Activated T-helper 1 cell treated with anti-CD3 and anti-CD28 coated beads, Interleukin-12 subunit alpha, Interleukin-12 subunit beta, Interleukin-2, Interleukin-4 antibody, amounts not matched to agents 30 ng/mL and 10 ng/mL and 1 ng/mL, durations not matched to agents 14 hours and 24 hours and 36 hours (primary cell): Measurements from ENCODE around the gene KCP. TPM values are rescaled to one million over a fixed set of nuclear protein-coding genes. Genes with fewer than 3 reads are reported as not detected.
A peak's percentile ranks its signal among the peaks of the same experiment; 100 is the strongest.

Experiments
- DNase-seq: peaks from one replicate; pipeline ENCODE4 v3.0.0; 2021; ENCODE audit warnings: low spot score
- H3K27ac Mint-ChIP-seq: one replicate; pipeline ENCODE4 v1.8.0; 2021; ENCODE audit warnings: mild to moderate bottlenecking, mixed read lengths
- H3K27me3 Mint-ChIP-seq: one replicate; pipeline ENCODE4 v1.8.0; 2022; ENCODE audit warnings: mild to moderate bottlenecking, moderate library complexity, mixed read lengths; ENCODE audit not compliant: insufficient read depth
- H3K36me3 Mint-ChIP-seq: one replicate; pipeline ENCODE4 v1.8.0; 2021; ENCODE audit warnings: low read depth, mixed read lengths
- H3K4me1 Mint-ChIP-seq: one replicate; pipeline ENCODE4 v1.8.0; 2021; ENCODE audit warnings: low read depth, mixed read lengths
- H3K4me3 Mint-ChIP-seq: one replicate; pipeline ENCODE4 v1.8.0; 2021; ENCODE audit warnings: mild to moderate bottlenecking, moderate library complexity, mixed read lengths
- H3K9me3 Mint-ChIP-seq: one replicate; pipeline ENCODE4 v1.8.0; 2021; ENCODE audit warnings: mixed read lengths
- intact Hi-C: fragments of 100-400 bp; cut with micrococcal nuclease; formaldehyde crosslinking; loops from one replicate; pipeline ENCODE4 v1.15.1; 2024
- total RNA-seq: library from RNA; stranded (reverse); gene quantifications from 2 replicates; pipeline ENCODE4 v1.2.3, GENCODE V29; 2022

The KCP gene
- total RNA-seq, 1 donor from 2014 or later, result not detected

DNA sequence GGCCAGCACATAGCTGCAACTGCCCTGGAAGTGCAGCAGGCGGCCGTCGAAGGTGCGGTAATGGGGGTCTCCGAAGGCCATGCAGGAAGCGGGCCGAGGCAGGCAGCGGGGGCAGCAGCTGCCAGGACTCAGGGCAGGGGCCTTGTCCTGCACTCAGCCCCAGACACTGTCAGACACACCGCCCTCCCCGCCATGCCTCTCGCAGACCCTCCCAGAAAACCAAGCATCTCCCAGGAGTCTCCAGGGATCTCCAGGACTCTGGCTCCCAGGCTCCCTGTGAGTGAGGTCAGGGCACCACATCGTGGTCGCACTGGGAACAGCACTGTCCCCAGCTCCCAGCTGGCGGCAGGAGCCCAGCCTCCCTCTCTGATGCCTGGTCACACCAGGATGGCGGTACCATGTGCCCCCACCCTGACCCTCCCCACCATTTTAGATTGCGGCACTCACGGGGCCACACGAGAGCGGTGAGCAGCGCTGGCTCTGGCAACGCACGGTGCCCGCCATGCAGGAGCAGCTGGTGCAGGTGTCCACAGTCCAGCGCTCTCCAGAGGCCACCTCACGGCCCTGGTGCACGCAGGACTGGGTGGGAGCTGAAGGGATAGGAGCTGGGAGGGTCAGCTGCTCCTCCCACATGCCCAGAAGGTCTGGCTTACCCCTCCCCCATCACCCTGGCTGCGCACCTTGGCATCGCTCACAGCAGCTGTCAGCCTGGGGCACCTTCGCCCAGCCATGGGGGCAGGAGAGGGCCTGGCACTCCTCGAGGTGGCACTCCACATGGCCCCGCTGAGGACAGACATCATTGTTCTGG lies 30.4 kb downstream of the KCP start:
- Mint-ChIP-seq H3K4me3 (no peak overlapping the region), H3K27me3 (peaks cover 1% of the 10 kb centered on the region), H3K9me3 (no peaks in the 10 kb centered on the region), H3K4me1 (no peaks in the 10 kb centered on the region), H3K36me3 (no peaks in the 10 kb centered on the region), H3K27ac (no peak overlapping the region)
- intact Hi-C loops, result loop anchor here (5.0 kb wide), 1 partner anchor 88 kb away; the partner anchor contains the start of gene CCDC136
- no peak for DNase-seq

GRCh38 chr7:128879461-128879938 lies 31.0 kb downstream of the KCP start:
- no peak for DNase-seq
- intact Hi-C loops, result no loop called here
- Mint-ChIP-seq H3K4me3 (no peak overlapping the region), H3K36me3 (no peaks in the 10 kb centered on the region), H3K27ac (no peak overlapping the region), H3K4me1 (no peaks in the 10 kb centered on the region), H3K27me3 (peaks cover 2% of the 10 kb centered on the region), H3K9me3 (no peaks in the 10 kb centered on the region)

DNA sequence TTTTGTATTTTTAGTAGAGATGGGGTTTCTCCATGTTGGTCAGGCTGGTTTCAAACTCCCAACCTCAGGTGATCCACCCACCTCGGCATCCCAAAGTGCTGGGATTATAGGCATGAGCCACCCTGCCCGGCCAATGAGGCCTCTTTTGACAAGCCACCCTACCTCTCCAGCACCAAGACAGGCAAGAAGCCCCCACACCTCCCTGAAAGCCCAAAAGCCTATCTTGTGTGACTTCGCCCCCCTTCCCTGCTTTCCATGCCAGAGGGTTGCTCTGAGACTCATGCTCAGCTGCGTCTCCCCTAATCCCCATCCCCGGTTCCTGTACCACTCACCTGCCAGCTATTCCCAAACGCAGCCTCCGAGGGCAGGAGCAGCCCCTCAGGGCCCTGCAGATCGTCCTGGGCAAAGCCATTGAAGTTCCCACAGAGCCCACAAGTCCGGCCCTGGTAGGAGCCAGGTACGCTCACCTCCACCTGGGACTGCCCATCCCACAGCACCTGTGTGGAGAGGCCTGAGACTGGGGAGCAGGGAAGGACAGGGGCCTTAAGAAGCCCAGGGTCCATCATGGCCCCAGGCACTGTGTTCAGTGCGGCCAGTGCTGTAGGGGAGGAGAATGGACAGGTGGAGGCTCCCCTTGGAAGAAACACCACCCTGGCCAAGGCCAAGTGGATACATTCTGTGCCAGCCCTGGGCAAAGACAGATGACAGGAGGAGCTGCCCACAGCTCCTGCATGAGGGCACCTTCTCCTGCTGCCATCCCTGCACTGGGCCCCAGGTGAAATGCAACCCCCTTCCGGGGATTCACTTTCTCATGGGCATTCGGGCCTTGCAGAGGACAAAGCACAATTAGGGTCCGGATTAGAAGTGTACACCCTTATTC lies 32.0 kb downstream of the KCP start:
- H3K27me3 Mint-ChIP-seq, result peaks cover 2% of the 10 kb centered on the region
- intact Hi-C loops, result no loop called here
- H3K36me3 Mint-ChIP-seq, result no peaks in the 10 kb centered on the region
- no peaks in the 10 kb centered on the region for H3K9me3 Mint-ChIP-seq
- no peak for DNase-seq
- H3K4me3 Mint-ChIP-seq, result no peak overlapping the region
- H3K4me1 Mint-ChIP-seq, result no peaks in the 10 kb centered on the region
- H3K27ac Mint-ChIP-seq, result no peak overlapping the region

- no peak overlapping the region for H3K4me3 Mint-ChIP-seq
- intact Hi-C loops, result no loop called here
- no peaks in the 10 kb centered on the region for H3K36me3 Mint-ChIP-seq
- DNase-seq, result no peak
- no peaks in the 10 kb centered on the region for H3K4me1 Mint-ChIP-seq
- H3K9me3 Mint-ChIP-seq, result no peaks in the 10 kb centered on the region
- no peak overlapping the region for H3K27ac Mint-ChIP-seq
- H3K27me3 Mint-ChIP-seq, result peaks cover 2% of the 10 kb centered on the region
Observed at GRCh38 chr7:128877756-128878120, 32.8 kb downstream of the KCP start.

DNA sequence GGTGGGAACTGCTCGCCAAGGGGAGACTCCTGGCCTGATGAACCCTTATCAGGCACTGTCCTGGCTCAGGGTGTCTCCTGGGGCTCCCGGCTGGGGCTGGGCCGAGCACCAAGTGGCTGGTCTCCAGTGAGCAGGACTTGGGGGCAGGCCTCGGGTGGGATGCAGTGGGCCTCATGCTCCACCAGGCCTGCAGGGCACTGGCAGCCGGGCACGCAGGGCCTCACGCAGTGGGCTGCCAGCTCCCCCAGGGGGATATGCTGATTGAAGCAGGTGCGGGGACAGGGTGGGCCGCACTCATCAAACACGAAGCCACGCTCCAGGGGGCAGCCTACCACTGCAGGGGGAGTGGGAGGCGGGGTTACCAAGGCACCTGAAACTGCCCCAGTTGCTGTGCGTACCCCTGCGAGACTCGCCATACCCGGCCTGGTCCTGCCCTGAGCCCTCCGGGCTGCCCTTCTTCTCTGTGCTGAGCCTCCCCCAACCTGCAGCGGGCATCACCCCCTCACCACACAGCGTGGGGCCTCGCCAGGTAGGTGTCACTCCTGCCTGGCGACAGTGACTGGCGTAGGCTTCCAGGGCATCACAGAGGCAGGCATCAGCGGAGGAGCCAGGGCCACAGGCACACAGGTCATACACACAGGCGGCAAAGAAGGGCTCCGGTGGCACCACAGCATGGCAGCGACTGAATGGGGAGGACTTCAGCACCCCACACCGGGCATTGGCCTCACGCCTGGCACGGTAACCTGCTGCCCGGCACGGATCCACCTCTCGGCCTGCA lies 33.3 kb downstream of the KCP start:
- H3K27ac Mint-ChIP-seq, result no peak overlapping the region
- H3K9me3 Mint-ChIP-seq, result no peaks in the 10 kb centered on the region
- no peaks in the 10 kb centered on the region for H3K4me1 Mint-ChIP-seq
- no peak overlapping the region for H3K4me3 Mint-ChIP-seq
- intact Hi-C loops, result no loop called here
- H3K27me3 Mint-ChIP-seq, result peaks cover 3% of the 10 kb centered on the region
- no peak for DNase-seq
- no peaks in the 10 kb centered on the region for H3K36me3 Mint-ChIP-seq

DNA sequence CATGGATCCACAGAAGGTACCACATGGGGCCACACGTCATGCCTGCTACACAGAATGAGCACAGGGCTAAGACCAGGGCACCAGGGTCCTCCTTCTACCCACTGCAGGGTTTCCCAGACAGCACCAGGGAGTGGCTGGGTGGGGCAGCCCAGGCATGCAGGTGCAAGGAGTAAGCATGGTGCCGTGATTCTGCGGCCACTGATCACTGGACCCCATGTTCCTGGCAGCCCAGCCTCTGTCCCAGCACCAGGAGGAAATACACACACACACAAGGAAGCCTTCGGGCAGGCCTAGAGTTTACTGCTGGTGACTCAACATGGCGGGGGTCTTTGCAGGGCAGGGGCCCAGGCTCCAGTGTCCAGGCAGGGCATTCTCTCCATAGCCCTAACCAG lies 33.9 kb downstream of the KCP start:
- Mint-ChIP-seq H3K27me3 (peaks cover 7% of the 10 kb centered on the region), H3K27ac (no peak overlapping the region), H3K4me3 (no peak overlapping the region), H3K9me3 (no peaks in the 10 kb centered on the region), H3K36me3 (no peaks in the 10 kb centered on the region), H3K4me1 (no peaks in the 10 kb centered on the region)
- no peak for DNase-seq
- intact Hi-C loops, result no loop called here

DNA sequence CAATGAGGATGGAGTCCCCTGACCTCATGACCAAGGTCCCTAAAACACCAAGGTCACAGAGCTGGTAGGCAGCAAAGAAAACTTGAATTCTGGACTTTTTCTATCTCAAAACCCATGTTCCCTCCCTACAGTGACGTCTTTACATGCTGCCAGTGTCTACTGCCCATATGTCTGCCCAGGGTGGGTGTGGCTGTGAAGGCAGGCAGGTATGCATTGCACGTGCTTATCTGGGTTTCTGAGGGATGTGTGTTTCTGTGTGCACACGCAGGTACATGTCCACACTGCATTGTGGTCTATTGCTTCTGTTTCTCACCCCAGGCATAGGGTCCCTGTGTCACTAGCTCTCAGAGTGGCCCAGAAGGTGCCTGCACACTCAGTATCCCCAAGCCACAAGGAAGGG lies 34.4 kb downstream of the KCP start:
- no peak for DNase-seq
- Mint-ChIP-seq H3K27me3 (peaks cover 9% of the 10 kb centered on the region), H3K36me3 (no peaks in the 10 kb centered on the region), H3K9me3 (no peaks in the 10 kb centered on the region), H3K4me1 (no peaks in the 10 kb centered on the region), H3K27ac (no peak overlapping the region), H3K4me3 (no peak overlapping the region)
- intact Hi-C loops, result no loop called here

DNA sequence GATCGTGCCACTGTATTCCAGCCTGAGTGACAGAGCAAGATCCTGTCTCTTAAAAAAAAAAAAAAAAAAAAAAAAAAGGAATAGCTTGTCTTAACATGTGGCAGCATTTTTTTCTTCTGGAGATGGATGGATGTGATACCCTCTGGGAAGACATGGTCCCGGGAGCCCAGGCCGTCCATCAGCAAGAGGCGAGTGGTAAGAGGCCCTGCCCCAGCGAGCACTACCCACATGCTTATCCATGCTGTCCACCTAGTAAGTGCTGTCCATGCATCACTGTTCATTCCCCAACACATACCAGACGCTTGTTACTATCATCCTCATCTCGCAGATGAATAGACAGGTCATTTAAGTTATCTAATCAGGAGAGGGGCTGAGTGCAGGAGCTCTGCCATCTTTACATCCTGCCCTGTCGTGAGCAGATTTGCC lies 35.0 kb downstream of the KCP start:
- Mint-ChIP-seq H3K27ac (no peak overlapping the region), H3K9me3 (no peaks in the 10 kb centered on the region), H3K27me3 (peaks cover 15% of the 10 kb centered on the region), H3K36me3 (no peaks in the 10 kb centered on the region), H3K4me1 (no peaks in the 10 kb centered on the region), H3K4me3 (no peak overlapping the region)
- intact Hi-C loops, result no loop called here
- DNase-seq, result no peak

DNA sequence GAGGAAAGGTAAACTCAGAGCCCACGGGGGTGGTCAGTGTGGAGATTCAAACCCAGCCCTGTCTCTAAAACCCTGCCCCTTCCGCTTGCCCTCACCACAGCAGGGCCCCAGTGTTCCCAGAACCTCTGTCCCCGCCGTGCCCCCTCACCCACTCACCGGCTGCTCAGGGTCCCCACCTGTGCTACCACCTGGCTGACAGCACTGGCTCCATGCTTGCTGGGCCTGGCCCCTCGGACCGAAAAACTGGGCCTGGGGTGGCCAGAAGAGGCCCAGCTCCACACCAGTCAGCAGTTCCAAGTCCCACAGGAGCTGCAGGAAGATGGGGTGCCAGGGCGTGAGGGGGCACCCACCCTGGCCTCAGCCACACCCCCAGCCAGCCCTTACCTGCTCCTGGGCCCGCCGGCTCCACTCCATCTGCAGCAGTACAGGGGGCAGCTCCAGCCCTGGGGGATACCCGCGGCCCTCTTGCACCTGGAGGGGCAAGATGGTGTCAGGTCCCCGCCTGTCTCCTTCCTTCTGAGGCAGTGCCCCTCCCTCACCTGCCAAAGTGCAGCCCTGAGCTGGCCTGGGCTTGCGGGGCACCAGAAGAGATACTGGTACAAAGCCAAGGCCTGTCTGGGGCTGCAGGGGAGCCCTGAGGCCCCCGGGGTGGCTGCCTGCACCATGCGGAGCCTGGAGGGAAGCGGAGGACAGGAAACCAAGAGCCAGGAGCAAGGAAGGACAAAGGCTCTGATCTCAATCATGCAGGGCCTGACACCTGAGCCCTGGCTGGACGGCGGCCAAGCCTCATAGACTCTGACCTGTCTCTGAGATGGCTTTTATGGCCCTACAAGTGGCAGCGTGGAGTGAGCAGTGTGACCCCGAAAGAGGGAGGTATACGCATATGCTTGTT lies 36.1 kb downstream of the KCP start:
- Mint-ChIP-seq H3K27me3 (peaks cover 21% of the 10 kb centered on the region), H3K4me1 (peaks cover 6% of the 10 kb centered on the region), H3K27ac (no peak overlapping the region), H3K36me3 (no peaks in the 10 kb centered on the region), H3K9me3 (no peaks in the 10 kb centered on the region), H3K4me3 (no peak overlapping the region)
- intact Hi-C loops, result no loop called here
- DNase-seq, result no peak

GRCh38 chr7:128873234-128873633 lies 37.3 kb downstream of the KCP start:
- no peaks in the 10 kb centered on the region for H3K9me3 Mint-ChIP-seq
- no peak for DNase-seq

DNA sequence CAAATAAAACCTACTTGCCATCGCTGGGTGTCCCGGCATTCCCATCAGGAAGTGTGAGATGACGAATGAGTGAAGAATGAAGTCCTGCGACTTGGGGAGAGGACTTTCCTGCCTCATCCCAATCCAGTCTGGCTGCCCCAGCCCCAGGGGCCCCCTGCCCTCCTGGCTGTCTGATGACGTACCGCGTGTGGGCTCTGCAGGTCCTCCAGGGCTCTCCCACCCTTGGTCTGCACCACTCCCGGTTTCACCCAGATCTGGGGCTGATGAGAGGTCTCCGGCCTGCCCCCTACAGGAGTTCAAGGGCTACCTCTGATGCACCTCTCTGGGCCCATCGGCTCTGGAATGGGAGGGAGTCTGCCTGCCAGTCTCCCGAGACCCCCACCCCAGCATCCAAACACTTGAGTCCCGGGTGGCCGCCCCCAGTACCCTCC lies 38.1 kb downstream of the KCP start:
- DNase-seq, result no peak
- no peak overlapping the region for H3K4me3 Mint-ChIP-seq
- peaks cover 6% of the 10 kb centered on the region for H3K4me1 Mint-ChIP-seq
- no peak overlapping the region for H3K27ac Mint-ChIP-seq
- H3K27me3 Mint-ChIP-seq, result peaks cover 21% of the 10 kb centered on the region
- intact Hi-C loops, result no loop called here
- no peaks in the 10 kb centered on the region for H3K9me3 Mint-ChIP-seq
- H3K36me3 Mint-ChIP-seq, result peaks cover 3% of the 10 kb centered on the region

More at GRCh38 chr7:128873234-128873633, 37.3 kb downstream of the KCP start:
- Mint-ChIP-seq H3K4me3 (no peak overlapping the region), H3K27ac (no peak overlapping the region), H3K36me3 (no peaks in the 10 kb centered on the region), H3K27me3 (peaks cover 21% of the 10 kb centered on the region), H3K4me1 (peaks cover 6% of the 10 kb centered on the region)
- intact Hi-C loops, result no loop called here

GRCh38 chr7:128871050-128871449 lies 39.5 kb downstream of the KCP start:
- H3K4me1 Mint-ChIP-seq, result peaks cover 6% of the 10 kb centered on the region
- H3K27me3 Mint-ChIP-seq, result peaks cover 21% of the 10 kb centered on the region
- DNase-seq, result no peak
- peaks cover 11% of the 10 kb centered on the region for H3K36me3 Mint-ChIP-seq
- H3K27ac Mint-ChIP-seq, result no peak overlapping the region
- intact Hi-C loops, result no loop called here
- H3K9me3 Mint-ChIP-seq, result no peaks in the 10 kb centered on the region
- peak overlapping the region; percentile 79 for H3K4me3 Mint-ChIP-seq
